NCI-H774 (cell line): ENCODE results near the gene FHIP2A.
"Not testable (repeated sequence)": the region's sequence is repeated elsewhere in the genome, so short reads cannot be mapped to it uniquely, and the experiment has no call there.

ENCODE experiments used
- DNase-seq: peaks from one replicate; lab custom pipeline; 2025; lab: John Stamatoyannopoulos, UW

The FHIP2A gene

GRCh38 chr10:114821293-114821914 is at the start of gene FHIP2A:
Gene FHIP2A (plus strand): TSS chr10:114821780. CDS start chr10:114822079, 299 bp downstream.
- peak; percentile 29 for DNase-seq

GRCh38 chr10:114772496-114773196 is 48.9 kb upstream of the FHIP2A start:
- DNase-seq: no peak

GRCh38 chr10:114773197-114773532 is 48.4 kb upstream of the FHIP2A start:
- DNase-seq: no peak

DNA sequence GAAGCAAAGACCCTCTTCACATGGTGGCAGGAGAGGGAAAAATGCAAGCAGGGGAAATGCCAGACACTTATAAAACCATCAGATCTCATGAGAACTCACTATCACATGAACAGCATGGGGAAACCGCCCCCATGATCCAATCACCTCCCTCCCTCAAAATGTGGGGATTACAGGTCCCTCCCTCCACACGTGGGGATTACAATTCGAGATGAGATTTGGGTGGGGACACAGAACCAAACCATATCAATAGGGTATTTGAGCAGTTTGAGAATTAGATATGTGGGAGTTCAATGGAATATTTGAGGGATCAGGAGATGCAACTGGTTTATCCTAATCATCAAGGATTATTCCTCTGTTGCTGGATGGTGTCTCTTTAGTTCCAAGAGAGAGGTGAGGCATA is 46.5 kb upstream of the FHIP2A start:
- not testable (repeated sequence) for DNase-seq

DNA sequence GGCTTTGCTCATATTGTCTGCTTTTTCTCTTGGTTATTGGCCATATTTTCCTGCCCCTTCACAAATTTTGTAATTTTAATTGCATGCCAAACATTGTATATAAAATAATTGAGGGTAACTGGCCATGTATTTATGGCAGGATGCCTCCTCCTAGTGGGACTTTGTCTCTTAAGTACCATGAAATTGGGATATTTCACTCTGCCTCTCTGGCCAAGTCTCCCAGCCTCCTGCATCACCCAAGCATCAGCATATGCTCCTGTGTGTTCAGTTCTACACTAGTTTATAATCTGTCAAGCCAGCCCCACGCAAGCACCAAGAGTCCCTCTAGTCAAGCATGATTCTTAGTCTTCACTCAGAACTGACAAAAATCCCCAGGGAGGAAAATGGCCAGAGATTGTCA is 44.2 kb upstream of the FHIP2A start:
- no peak for DNase-seq

- no peak for DNase-seq
Observed at GRCh38 chr10:114779803-114780576, 41.6 kb upstream of the FHIP2A start.

DNA sequence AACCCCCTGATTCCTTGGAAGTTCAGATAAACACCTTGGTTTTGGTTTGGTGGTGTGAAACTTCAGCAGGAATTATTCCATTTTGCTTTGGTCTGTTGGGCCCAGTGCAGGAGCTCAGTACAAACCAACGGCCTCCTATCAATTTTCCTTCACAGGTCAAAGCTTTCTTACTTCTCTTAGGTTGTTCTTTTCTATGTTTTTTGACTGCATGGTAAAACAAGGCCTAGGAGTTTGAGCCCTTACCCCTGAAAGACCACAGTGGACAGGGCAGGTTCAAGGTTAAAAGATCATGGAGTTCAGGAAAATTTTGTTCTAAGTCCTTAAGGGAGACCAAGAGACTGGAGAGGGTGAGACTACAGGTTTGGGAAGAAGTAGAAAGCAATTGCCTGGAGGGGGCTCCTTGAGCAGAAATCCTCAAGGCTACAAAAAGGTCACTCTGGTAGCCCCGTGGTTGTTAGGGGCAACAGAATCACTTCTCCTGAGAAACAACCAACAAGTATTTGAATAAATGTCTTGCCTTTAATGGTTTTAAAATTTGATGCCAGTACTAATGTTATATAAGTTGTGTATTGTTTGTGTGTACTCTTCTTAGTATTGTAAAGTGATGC is 40.9 kb upstream of the FHIP2A start:
- no peak for DNase-seq

- no peak for DNase-seq
Observed at GRCh38 chr10:114782666-114783065, 38.9 kb upstream of the FHIP2A start.

DNA sequence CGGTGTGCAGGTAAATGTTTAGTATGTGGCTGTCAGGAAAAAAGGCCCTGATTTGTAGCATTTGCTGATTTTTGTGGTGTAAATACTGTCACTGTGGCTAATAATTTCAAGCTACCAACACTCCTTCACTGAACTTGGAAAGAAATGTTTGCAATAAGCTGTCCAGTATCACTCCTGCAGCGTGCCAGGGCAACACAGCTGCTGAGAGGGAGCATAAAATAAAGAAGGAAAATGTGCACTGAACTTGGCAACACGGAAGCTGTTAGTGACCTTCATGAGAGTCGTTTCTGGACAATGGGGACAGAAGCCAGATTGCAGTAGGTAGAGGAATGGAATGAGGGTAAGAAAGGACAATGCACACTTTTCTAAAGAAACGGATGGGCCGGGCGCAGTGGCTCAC is 37.9 kb upstream of the FHIP2A start:
- no peak for DNase-seq

- DNase-seq: not testable (repeated sequence)
Observed at GRCh38 chr10:114786492-114786891, 35.1 kb upstream of the FHIP2A start.

DNA sequence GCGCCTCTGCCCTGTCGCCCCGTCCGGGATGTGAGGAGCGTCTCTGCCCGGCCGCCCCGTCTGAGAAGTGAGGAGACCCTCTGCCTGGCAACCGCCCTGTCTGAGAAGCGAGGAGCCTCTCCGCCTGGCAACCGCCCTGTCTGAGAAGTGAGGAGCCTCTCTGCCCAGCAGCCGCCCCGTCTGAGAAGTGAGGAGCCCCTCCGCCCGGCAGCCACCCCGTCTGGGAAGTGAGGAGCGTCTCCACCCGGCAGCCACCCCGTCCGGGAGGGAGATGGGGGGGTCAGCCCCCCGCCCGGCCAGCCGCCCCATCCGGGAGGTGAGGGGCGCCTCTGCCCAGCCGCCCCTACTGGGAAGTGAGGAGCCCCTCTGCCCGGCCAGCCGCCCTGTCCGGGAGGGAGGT is 34.4 kb upstream of the FHIP2A start:
- not testable (repeated sequence) for DNase-seq

- no peak for DNase-seq
Observed at GRCh38 chr10:114791768-114792167, 29.8 kb upstream of the FHIP2A start.

DNA sequence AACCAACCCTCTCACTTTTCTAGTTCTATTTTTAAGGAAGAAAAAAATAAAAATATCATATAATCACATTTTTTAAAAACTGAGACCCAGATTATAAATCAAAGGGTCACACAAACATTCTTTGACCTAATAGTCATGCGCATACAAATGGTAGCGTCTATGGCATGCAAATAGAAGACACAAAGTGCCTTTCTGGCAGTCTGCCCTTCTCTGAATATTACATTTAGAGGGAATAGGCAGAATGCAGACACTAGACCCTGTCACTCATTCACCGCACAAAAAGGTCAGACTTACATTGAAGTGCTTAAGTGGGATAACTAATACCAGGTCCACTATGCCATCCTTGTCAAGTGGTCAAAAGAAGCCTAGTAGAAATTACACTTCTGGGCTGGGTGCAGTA is 26.5 kb upstream of the FHIP2A start:
- no peak for DNase-seq

- no peak for DNase-seq
Observed at GRCh38 chr10:114800361-114800760, 21.2 kb upstream of the FHIP2A start.

- DNase-seq: no peak
Observed at GRCh38 chr10:114801411-114801813, 20.2 kb upstream of the FHIP2A start.

GRCh38 chr10:114802177-114802576 is 19.4 kb upstream of the FHIP2A start:
- DNase-seq: no peak

DNA sequence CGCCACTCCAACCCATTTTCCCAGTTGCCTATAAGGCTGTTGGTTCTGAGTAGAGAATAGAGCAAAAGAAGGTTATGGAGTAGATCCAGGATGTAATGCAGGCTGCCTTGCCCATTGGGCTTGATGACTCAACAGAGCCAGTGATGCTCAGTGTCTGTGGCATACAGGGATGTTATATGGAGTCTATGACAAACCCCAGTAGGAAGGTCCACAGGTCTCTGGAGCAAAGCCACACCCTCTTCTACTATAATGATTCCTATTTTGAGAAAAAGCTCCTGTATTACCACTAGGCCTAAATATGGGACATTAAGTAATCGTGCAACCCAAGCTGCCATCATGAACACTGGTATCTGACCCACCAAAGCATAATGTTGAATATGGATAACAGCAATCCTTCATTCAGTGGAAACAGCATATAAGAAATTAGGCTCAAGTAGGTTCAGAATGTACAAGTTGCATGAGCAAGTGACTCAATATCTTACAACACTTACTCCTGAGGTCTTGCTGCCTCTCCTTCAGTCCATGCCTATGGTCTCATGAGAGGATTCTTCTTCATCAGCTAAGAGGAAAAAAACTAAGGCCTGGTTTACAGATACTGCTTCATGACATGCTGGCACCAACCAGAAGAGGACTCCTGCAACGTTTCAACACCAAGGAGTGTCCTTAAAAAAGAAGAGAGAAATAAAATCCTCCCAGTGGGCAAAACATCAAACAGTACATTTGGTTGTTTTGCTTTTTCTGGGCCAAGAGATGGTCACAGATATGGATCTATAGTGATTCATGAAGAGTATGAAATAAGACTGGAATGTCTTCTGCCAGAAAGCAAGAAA is 14.8 kb upstream of the FHIP2A start:
- no peak for DNase-seq

DNA sequence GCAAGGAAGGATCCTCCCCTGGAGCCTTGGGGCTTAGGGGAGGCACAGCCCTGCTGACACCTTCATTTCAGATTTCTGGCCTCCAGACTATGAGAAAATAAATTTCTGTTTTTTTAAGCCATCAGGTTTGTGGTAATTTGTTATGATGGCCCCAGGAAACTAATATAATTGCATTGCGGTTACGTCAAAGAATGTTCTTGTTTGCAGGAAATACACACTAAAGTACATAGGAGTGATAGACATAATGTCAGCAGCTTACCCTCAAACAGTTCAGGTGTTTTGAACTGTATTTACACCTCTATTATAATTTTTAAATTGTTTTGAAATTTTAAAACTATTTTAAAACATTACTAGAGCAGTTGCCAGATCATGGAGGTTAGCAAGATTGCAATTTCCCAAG is 12.6 kb upstream of the FHIP2A start:
- no peak for DNase-seq

DNA sequence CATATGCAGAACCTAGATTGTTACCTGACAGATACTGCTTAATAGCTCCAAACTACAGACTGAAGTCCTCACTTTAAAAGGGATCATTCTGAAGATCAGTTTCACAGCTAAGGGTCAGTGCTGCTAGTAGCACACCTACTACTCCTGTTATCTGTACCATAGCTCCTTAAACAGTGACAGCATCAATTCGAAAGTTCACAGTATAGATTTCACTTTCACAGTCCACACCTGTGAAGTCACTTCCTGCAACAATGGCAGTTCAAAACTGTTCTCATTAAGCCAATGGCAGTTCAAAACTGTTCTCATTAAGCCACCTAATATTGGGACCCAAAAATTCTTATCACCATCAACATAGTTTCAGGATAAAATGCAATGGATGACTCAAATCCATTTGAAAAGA is 10.7 kb upstream of the FHIP2A start:
- no peak for DNase-seq

GRCh38 chr10:114811862-114812261 is 9.7 kb upstream of the FHIP2A start:
- no peak for DNase-seq

GRCh38 chr10:114815791-114816190 is 5.8 kb upstream of the FHIP2A start:
- no peak for DNase-seq

GRCh38 chr10:114816308-114816707 is 5.3 kb upstream of the FHIP2A start:
- DNase-seq: no peak
